Fibroblast of mammary gland (primary cell): ENCODE results near the gene PDZRN4.

Source experiments
- DNase-seq: peaks from one replicate; pipeline ENCODE4 v3.0.0-alpha.2; 2010; ENCODE audit warnings: low read depth
- H3K4me3 ChIP-seq: 2 replicates; pipeline ENCODE4 v1.5.1; 2011; ENCODE audit warnings: low read depth, mild to moderate bottlenecking, low read length, moderate library complexity; ENCODE audit not compliant: control insufficient read depth
- CTCF ChIP-seq: conservative IDR thresholded peaks from 2 replicates; pipeline ENCODE4 v1.5.1; 2011; ENCODE audit warnings: low read depth, low read length, inconsistent platforms; ENCODE audit not compliant: control insufficient read depth, insufficient read depth

The PDZRN4 gene

GRCh38 chr12:41473441-41473840 is 285.3 kb downstream of the PDZRN4 start:
- no peak for DNase-seq
- no peak for TF ChIP-seq CTCF

GRCh38 chr12:41474001-41474400 is 285.9 kb downstream of the PDZRN4 start:
- TF ChIP-seq CTCF = no peak
- DNase-seq = no peak
- no peak overlapping the region for H3K4me3 ChIP-seq

More at GRCh38 chr12:41473441-41473840, 285.3 kb downstream of the PDZRN4 start:
- H3K4me3 ChIP-seq = no peak overlapping the region

GRCh38 chr12:41476499-41477439 is 288.6 kb downstream of the PDZRN4 start:
- no peak overlapping the region for H3K4me3 ChIP-seq
- TF ChIP-seq CTCF = no peak
- no peak for DNase-seq

GRCh38 chr12:41479426-41479825 is 291.3 kb downstream of the PDZRN4 start:
- no peak overlapping the region for H3K4me3 ChIP-seq
- no peak for TF ChIP-seq CTCF
- no peak for DNase-seq

- TF ChIP-seq CTCF = no peak
- DNase-seq = no peak
These were observed 297.1 kb downstream of the PDZRN4 start for GRCh38 chr12:41485203-41485602.

GRCh38 chr12:41486718-41487117 is 298.6 kb downstream of the PDZRN4 start:
- H3K4me3 ChIP-seq = no peak overlapping the region
- peak; percentile 1 for DNase-seq
- TF ChIP-seq CTCF = no peak

More at GRCh38 chr12:41485203-41485602, 297.1 kb downstream of the PDZRN4 start:
- no peak overlapping the region for H3K4me3 ChIP-seq
